Left forelimb (tissue), 1 donor: ENCODE measurements around the gene WDTC1.
"Not testable (repeated sequence)": the region's sequence is repeated elsewhere in the genome, so short reads cannot be mapped to it uniquely, and the experiment has no call there.

Experiments used
- DNase-seq: peaks from one replicate; pipeline ENCODE4 v3.0.0-alpha.2; 2018; ENCODE audit warnings: low spot score

Gene WDTC1

GRCh38 chr1:27234049-27234882, at the start of gene WDTC1:
WDTC1 (plus strand) TSS chr1:27234632; CDS start chr1:27261055, 26,423 bp downstream.
- peak; percentile 99 for DNase-seq

GRCh38 chr1:27184665-27185064, 49.8 kb upstream of the WDTC1 start:
- not testable (repeated sequence) for DNase-seq

GRCh38 chr1:27192039-27192529, 42.3 kb upstream of the WDTC1 start:
- no peak for DNase-seq

- no peak for DNase-seq
Measured at GRCh38 chr1:27193194-27193593, 41.2 kb upstream of the WDTC1 start.

- DNase-seq: no peak
Measured at GRCh38 chr1:27201295-27201694, 33.1 kb upstream of the WDTC1 start.

GRCh38 chr1:27203946-27204345, 30.5 kb upstream of the WDTC1 start:
- DNase-seq: no peak

GRCh38 chr1:27207238-27207637, 27.2 kb upstream of the WDTC1 start:
- DNase-seq: not testable (repeated sequence)

- DNase-seq: not testable (repeated sequence)
Measured at GRCh38 chr1:27208143-27208850, 26.1 kb upstream of the WDTC1 start.

- DNase-seq: no peak
Measured at GRCh38 chr1:27216466-27216865, 18.0 kb upstream of the WDTC1 start.

GRCh38 chr1:27217401-27217800, 17.0 kb upstream of the WDTC1 start:
- DNase-seq: no peak

- DNase-seq: no peak
Measured at GRCh38 chr1:27218736-27219135, 15.7 kb upstream of the WDTC1 start.

GRCh38 chr1:27220096-27220495, 14.3 kb upstream of the WDTC1 start:
- no peak for DNase-seq

GRCh38 chr1:27220702-27221497, 13.5 kb upstream of the WDTC1 start:
- not testable (repeated sequence) for DNase-seq

- no peak for DNase-seq
Measured at GRCh38 chr1:27225621-27226020, 8.8 kb upstream of the WDTC1 start.

- DNase-seq: no peak
Measured at GRCh38 chr1:27227765-27228164, 6.7 kb upstream of the WDTC1 start.

GRCh38 chr1:27233667-27234048, 774 bp upstream of the WDTC1 start:
- peak; percentile 64 for DNase-seq

GRCh38 chr1:27235827-27236226, 1.4 kb downstream of the WDTC1 start:
- no peak for DNase-seq

GRCh38 chr1:27237112-27237511, 2.7 kb downstream of the WDTC1 start:
- DNase-seq: no peak

- DNase-seq: no peak
Measured at GRCh38 chr1:27238032-27238431, 3.6 kb downstream of the WDTC1 start.

- DNase-seq: no peak
Measured at GRCh38 chr1:27241677-27242076, 7.2 kb downstream of the WDTC1 start.

- not testable (repeated sequence) for DNase-seq
Measured at GRCh38 chr1:27243665-27244064, 9.2 kb downstream of the WDTC1 start.

- no peak for DNase-seq
Measured at GRCh38 chr1:27246194-27246593, 11.8 kb downstream of the WDTC1 start.
